ENCODE results near the gene RRP15. TPM values are rescaled to one million over a fixed set of nuclear protein-coding genes. Genes with fewer than 3 reads are reported as not detected.

Gene RRP15
- total and polyA plus RNA-seq, 11 donors: 4.1 to 25.3 (median 17.6) TPM

- no peak for DNase-seq
- ATAC-seq: no peak
- H3K27ac ChIP-seq: no peak overlapping the region
- intact Hi-C loops (cut with DNase I): loop anchor here in 9 of 10 donors (5.0 to 10.0 kb wide), 12 partner anchors 192 to 1482 kb away; no protein-coding TSS in a partner anchor
- H3K27me3 ChIP-seq: no peaks in the 10 kb centered on the region
- no peaks in the 10 kb centered on the region for H3K9me3 ChIP-seq
- H3K4me3 ChIP-seq: no peak overlapping the region
- H3K36me3 ChIP-seq: peaks cover 0 to 13% (median 0%) of the 10 kb centered on the region in 9 donors
- no peak for TF ChIP-seq CTCF (IDR thresholded peaks at IDR 0.05)
- no peak for TF ChIP-seq POLR2A (IDR thresholded peaks at IDR 0.05)
- H3K4me1 ChIP-seq: peaks cover 0 to 4% (median 0%) of the 10 kb centered on the region in 12 donors
Observed at GRCh38 chr1:218332416-218332815, 47.3 kb downstream of the RRP15 start.

- ATAC-seq: no peak
- Histone ChIP-seq H3K9me3 (no peaks in the 10 kb centered on the region), H3K4me3 (no peak overlapping the region), H3K36me3 (peaks cover 0 to 8% (median 0%) of the 10 kb centered on the region in 9 donors), H3K27me3 (no peaks in the 10 kb centered on the region), H3K27ac (no peak overlapping the region), H3K4me1 (peaks cover 0 to 6% (median 0%) of the 10 kb centered on the region in 12 donors)
- TF ChIP-seq POLR2A (IDR thresholded peaks at IDR 0.05): no peak
- no peak for TF ChIP-seq CTCF (IDR thresholded peaks at IDR 0.05)
- WGBS, 4 donors: 78 to 85% (median 81%) methylated on average over 2 of the region's 2 CpGs
- DNase-seq: no peak
- intact Hi-C loops (cut with DNase I): loop anchor here in 9 of 10 donors (5.0 to 10.0 kb wide), 10 partner anchors 186 to 1478 kb away; no protein-coding TSS in a partner anchor
Observed at GRCh38 chr1:218336328-218336727, 51.2 kb downstream of the RRP15 start.

- TF ChIP-seq POLR2A (IDR thresholded peaks at IDR 0.05): no peak
- peak; percentile 55 to 83 (median 77) for TF ChIP-seq CTCF (IDR thresholded peaks at IDR 0.05)
- DNase-seq (no peak), ATAC-seq (no peak)
- Histone ChIP-seq H3K36me3 (no peaks in the 10 kb centered on the region), H3K27me3 (no peaks in the 10 kb centered on the region), H3K4me3 (no peak overlapping the region), H3K27ac (no peak overlapping the region), H3K9me3 (no peaks in the 10 kb centered on the region), H3K4me1 (peaks cover 0 to 6% (median 0%) of the 10 kb centered on the region in 12 donors)
- 0 to 6% (median 2%) methylated on average over 1 of the region's 1 CpG for WGBS, 4 donors
- intact Hi-C loops (cut with DNase I): loop anchor here in 9 of 10 donors (2.0 to 10.0 kb wide), 11 partner anchors 181 to 1475 kb away; no protein-coding TSS in a partner anchor
Observed at GRCh38 chr1:218339267-218339831, 54.3 kb downstream of the RRP15 start.

- peaks cover 0 to 12% (median 2%) of the 10 kb centered on the region in 12 donors for H3K4me1 ChIP-seq
- 88 to 96% (median 91%) methylated on average over 1 of the region's 1 CpG for WGBS, 4 donors
- DNase-seq (no peak), ATAC-seq (no peak)
- intact Hi-C loops (cut with DNase I): loop anchor here in 6 of 10 donors (5.0 to 10.0 kb wide), 7 partner anchors 123 to 1313 kb away; partner anchors contain the start of gene LYPLAL1 (in 4 of the 6)
- H3K36me3 ChIP-seq: no peaks in the 10 kb centered on the region
- H3K27ac ChIP-seq: no peak overlapping the region
- H3K4me3 ChIP-seq: no peak overlapping the region
- TF ChIP-seq POLR2A (IDR thresholded peaks at IDR 0.05) (no peak), CTCF (IDR thresholded peaks at IDR 0.05) (no peak)
- no peaks in the 10 kb centered on the region for H3K9me3 ChIP-seq
- H3K27me3 ChIP-seq: peaks cover 0 to 5% (median 0%) of the 10 kb centered on the region in 9 donors
Observed at GRCh38 chr1:218341325-218341724, 56.2 kb downstream of the RRP15 start.
